GM21723 (cell line): ENCODE data around the gene COL6A6.

Source experiments
- ATAC-seq: cut with Tn5 transposase; IDR thresholded peaks from one replicate; pipeline ENCODE4 v1.9.1; 2021; ENCODE audit warnings: mild to moderate bottlenecking, moderate library complexity; ENCODE audit not compliant: unreplicated experiment

The COL6A6 gene

GRCh38 chr3:130516645-130517512, at the start of gene COL6A6:
TSS of gene COL6A6 (plus strand) at chr3:130517177. CDS start at chr3:130560365, 43,188 bp downstream.
- no peak for ATAC-seq

- no peak for ATAC-seq
Measured at GRCh38 chr3:130468311-130468710, 48.7 kb upstream of the COL6A6 start.

- no peak for ATAC-seq
Measured at GRCh38 chr3:130470126-130470525, 46.9 kb upstream of the COL6A6 start.

- ATAC-seq: no peak
Measured at GRCh38 chr3:130473416-130473815, 43.6 kb upstream of the COL6A6 start.

GRCh38 chr3:130480736-130481135, 36.2 kb upstream of the COL6A6 start:
- no peak for ATAC-seq

- no peak for ATAC-seq
Measured at GRCh38 chr3:130488288-130488687, 28.7 kb upstream of the COL6A6 start.

- no peak for ATAC-seq
Measured at GRCh38 chr3:130488769-130489450, 28.1 kb upstream of the COL6A6 start.

- no peak for ATAC-seq
Measured at GRCh38 chr3:130490241-130490640, 26.7 kb upstream of the COL6A6 start.

GRCh38 chr3:130491431-130491830, 25.5 kb upstream of the COL6A6 start:
- no peak for ATAC-seq

- ATAC-seq: no peak
Measured at GRCh38 chr3:130504701-130505100, 12.3 kb upstream of the COL6A6 start.

GRCh38 chr3:130506031-130506430, 10.9 kb upstream of the COL6A6 start:
- no peak for ATAC-seq

GRCh38 chr3:130507746-130508145, 9.2 kb upstream of the COL6A6 start:
- ATAC-seq: no peak

- ATAC-seq: no peak
Measured at GRCh38 chr3:130509008-130509407, 8.0 kb upstream of the COL6A6 start.

GRCh38 chr3:130514681-130515080, 2.3 kb upstream of the COL6A6 start:
- no peak for ATAC-seq

GRCh38 chr3:130515755-130516154, 1.2 kb upstream of the COL6A6 start:
- ATAC-seq: no peak

- ATAC-seq: no peak
Measured at GRCh38 chr3:130517602-130518001, 625 bp downstream of the COL6A6 start.

GRCh38 chr3:130519754-130520153, 2.8 kb downstream of the COL6A6 start:
- ATAC-seq: no peak

- no peak for ATAC-seq
Measured at GRCh38 chr3:130522399-130522798, 5.4 kb downstream of the COL6A6 start.

GRCh38 chr3:130527426-130527825, 10.4 kb downstream of the COL6A6 start:
- no peak for ATAC-seq

- ATAC-seq: no peak
Measured at GRCh38 chr3:130528120-130528519, 11.1 kb downstream of the COL6A6 start.

GRCh38 chr3:130529486-130530215, 12.7 kb downstream of the COL6A6 start:
- no peak for ATAC-seq
